ENCODE data around the gene MASP1.

MASP1 gene

GRCh38 chr3:187288131-187288854 lies 3.2 kb downstream of the MASP1 start:
- no peak for TF ChIP-seq POLR2AphosphoS5 (IDR thresholded peaks at IDR 0.05; ENCODE audit: low read depth, low read length)
- TF ChIP-seq TAF1 (IDR thresholded peaks at IDR 0.05; ENCODE audit: borderline replicate concordance, insufficient read depth, low read length), result no peak
- TF ChIP-seq REST (IDR thresholded peaks at IDR 0.05; ENCODE audit: insufficient read depth in 1 of 2, low read depth in 2 of 2, low read length in 2 of 2), result no peak
- TF ChIP-seq FOXP2 (optimal IDR thresholded peaks at IDR 0.05; ENCODE audit: borderline replicate concordance, extremely low read depth, extremely low read length, insufficient read depth), result no peak
- TF ChIP-seq SIN3A (IDR thresholded peaks at IDR 0.05; ENCODE audit: borderline replicate concordance, insufficient read depth, low read length), result no peak

- no peak for TF ChIP-seq TAF1 (IDR thresholded peaks at IDR 0.05; ENCODE audit: borderline replicate concordance, insufficient read depth, low read length)
- no peak for TF ChIP-seq SIN3A (IDR thresholded peaks at IDR 0.05; ENCODE audit: borderline replicate concordance, insufficient read depth, low read length)
- TF ChIP-seq POLR2AphosphoS5 (IDR thresholded peaks at IDR 0.05; ENCODE audit: low read depth, low read length), result no peak
- TF ChIP-seq REST (IDR thresholded peaks at IDR 0.05; ENCODE audit: insufficient read depth in 1 of 2, low read depth in 2 of 2, low read length in 2 of 2), result no peak
- TF ChIP-seq FOXP2 (optimal IDR thresholded peaks at IDR 0.05; ENCODE audit: borderline replicate concordance, extremely low read depth, extremely low read length, insufficient read depth), result no peak
These were observed 4.3 kb downstream of the MASP1 start for GRCh38 chr3:187287256-187287655.

- TF ChIP-seq REST (IDR thresholded peaks at IDR 0.05; ENCODE audit: insufficient read depth in 1 of 2, low read depth in 2 of 2, low read length in 2 of 2) (no peak), TAF1 (IDR thresholded peaks at IDR 0.05; ENCODE audit: borderline replicate concordance, insufficient read depth, low read length) (no peak), POLR2AphosphoS5 (IDR thresholded peaks at IDR 0.05; ENCODE audit: low read depth, low read length) (no peak), FOXP2 (optimal IDR thresholded peaks at IDR 0.05; ENCODE audit: borderline replicate concordance, extremely low read depth, extremely low read length, insufficient read depth) (no peak), SIN3A (IDR thresholded peaks at IDR 0.05; ENCODE audit: borderline replicate concordance, insufficient read depth, low read length) (no peak)
These were observed 5.0 kb downstream of the MASP1 start for GRCh38 chr3:187286467-187287059.

- TF ChIP-seq TAF1 (IDR thresholded peaks at IDR 0.05; ENCODE audit: borderline replicate concordance, insufficient read depth, low read length), result no peak
- no peak for TF ChIP-seq SIN3A (IDR thresholded peaks at IDR 0.05; ENCODE audit: borderline replicate concordance, insufficient read depth, low read length)
- TF ChIP-seq REST (IDR thresholded peaks at IDR 0.05; ENCODE audit: insufficient read depth in 1 of 2, low read depth in 2 of 2, low read length in 2 of 2), result no peak
- no peak for TF ChIP-seq POLR2AphosphoS5 (IDR thresholded peaks at IDR 0.05; ENCODE audit: low read depth, low read length)
- no peak for TF ChIP-seq FOXP2 (optimal IDR thresholded peaks at IDR 0.05; ENCODE audit: borderline replicate concordance, extremely low read depth, extremely low read length, insufficient read depth)
These were observed 10.3 kb downstream of the MASP1 start for GRCh38 chr3:187281191-187281714.
